Measurements from ENCODE around the gene YIF1A. TPM values are rescaled to one million over a fixed set of nuclear protein-coding genes. Genes with fewer than 3 reads are reported as not detected.

The YIF1A gene
- total RNA-seq, 4 donors from 2014 or later: 60.6 to 99.7 (median 72.3) TPM

DNA sequence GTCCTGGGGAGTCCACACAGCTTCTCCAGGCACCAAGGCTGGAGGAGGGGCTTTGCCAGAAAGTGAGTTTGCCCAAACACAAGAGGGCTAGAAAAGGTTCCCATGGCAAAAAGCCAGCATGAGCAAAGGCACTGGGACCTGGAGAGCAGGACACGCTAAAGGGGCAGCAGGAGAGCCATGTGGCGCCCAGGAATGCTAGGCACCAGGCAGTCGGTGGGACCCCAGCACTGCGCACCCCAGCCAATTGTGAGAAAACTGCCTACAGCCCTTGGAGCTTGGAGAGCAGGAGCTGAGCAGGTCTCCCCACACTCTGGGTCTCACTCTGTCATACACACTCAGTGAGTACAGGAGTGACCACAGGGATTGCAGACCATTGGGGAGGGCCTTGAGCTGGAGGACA lies 25.7 kb downstream of the YIF1A start:
- no peaks in the 10 kb centered on the region for H3K9me3 ChIP-seq
- intact Hi-C loops (cut with DNase I; ENCODE audit: low total_unique reads) (no loop called here), in situ Hi-C loops (cut with MboI; ENCODE audit: low pct_ligation_motif_present in 1 of 4, low pct_unique_long_range_greater_than_20kb in 1 of 4, low sequenced_read_pairs in 3 of 4) (no loop called here)
- WGBS, 2 donors (ENCODE audit: low coverage in 1 of 2): 98% methylated on average over 4 of the region's 4 CpGs; no CpG with 5 or more reads in 1 of the 2 donors
- H3K27ac ChIP-seq: no peak overlapping the region
- no peak for TF ChIP-seq POLR2A (IDR thresholded peaks at IDR 0.05)
- TF ChIP-seq POLR2AphosphoS5 (IDR thresholded peaks at IDR 0.05): no peak
- no peak for TF ChIP-seq EP300 (IDR thresholded peaks at IDR 0.05; ENCODE audit: low read depth)
- TF ChIP-seq, protein P1, sequence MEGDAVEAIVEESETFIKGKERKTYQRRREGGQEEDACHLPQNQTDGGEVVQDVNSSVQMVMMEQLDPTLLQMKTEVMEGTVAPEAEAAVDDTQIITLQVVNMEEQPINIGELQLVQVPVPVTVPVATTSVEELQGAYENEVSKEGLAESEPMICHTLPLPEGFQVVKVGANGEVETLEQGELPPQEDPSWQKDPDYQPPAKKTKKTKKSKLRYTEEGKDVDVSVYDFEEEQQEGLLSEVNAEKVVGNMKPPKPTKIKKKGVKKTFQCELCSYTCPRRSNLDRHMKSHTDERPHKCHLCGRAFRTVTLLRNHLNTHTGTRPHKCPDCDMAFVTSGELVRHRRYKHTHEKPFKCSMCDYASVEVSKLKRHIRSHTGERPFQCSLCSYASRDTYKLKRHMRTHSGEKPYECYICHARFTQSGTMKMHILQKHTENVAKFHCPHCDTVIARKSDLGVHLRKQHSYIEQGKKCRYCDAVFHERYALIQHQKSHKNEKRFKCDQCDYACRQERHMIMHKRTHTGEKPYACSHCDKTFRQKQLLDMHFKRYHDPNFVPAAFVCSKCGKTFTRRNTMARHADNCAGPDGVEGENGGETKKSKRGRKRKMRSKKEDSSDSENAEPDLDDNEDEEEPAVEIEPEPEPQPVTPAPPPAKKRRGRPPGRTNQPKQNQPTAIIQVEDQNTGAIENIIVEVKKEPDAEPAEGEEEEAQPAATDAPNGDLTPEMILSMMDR (IDR thresholded peaks at IDR 0.05): no peak
- DNase-seq: no peak
- no peak overlapping the region for H3K4me3 ChIP-seq
- H3K36me3 ChIP-seq: no peaks in the 10 kb centered on the region
- no peaks in the 10 kb centered on the region for H3K27me3 ChIP-seq
- H3K4me1 ChIP-seq: peaks cover 10 to 26% (median 20%) of the 10 kb centered on the region in 4 donors

DNA sequence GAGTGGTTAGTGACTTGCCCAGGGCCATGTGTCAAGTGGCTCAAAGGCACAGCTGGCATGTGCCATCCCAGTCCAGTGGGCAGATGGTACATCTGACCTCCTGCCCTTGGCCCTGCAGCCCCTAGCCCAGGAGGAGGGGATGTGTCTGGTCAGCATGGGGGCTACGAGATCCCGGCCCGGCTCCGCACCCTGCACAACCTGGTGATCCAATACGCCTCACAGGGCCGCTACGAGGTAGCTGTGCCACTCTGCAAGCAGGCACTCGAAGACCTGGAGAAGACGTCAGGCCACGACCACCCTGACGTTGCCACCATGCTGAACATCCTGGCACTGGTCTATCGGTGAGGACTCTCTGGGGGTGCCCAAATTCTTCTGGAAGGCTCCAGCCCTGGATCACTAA lies 26.2 kb downstream of the YIF1A start:
- H3K4me3 ChIP-seq: no peak overlapping the region
- intact Hi-C loops (cut with DNase I; ENCODE audit: low total_unique reads): no loop called here
- in situ Hi-C loops (cut with MboI; ENCODE audit: low pct_ligation_motif_present in 1 of 4, low pct_unique_long_range_greater_than_20kb in 1 of 4, low sequenced_read_pairs in 3 of 4): no loop called here
- H3K9me3 ChIP-seq: no peaks in the 10 kb centered on the region
- no peak for DNase-seq
- 96% methylated on average over 12 of the region's 12 CpGs; no CpG with 5 or more reads in 1 of the 2 donors for WGBS, 2 donors (ENCODE audit: low coverage in 1 of 2)
- peaks cover 10 to 21% (median 18%) of the 10 kb centered on the region in 4 donors for H3K4me1 ChIP-seq
- no peaks in the 10 kb centered on the region for H3K27me3 ChIP-seq
- no peak overlapping the region for H3K27ac ChIP-seq
- H3K36me3 ChIP-seq: no peaks in the 10 kb centered on the region
- TF ChIP-seq POLR2A (IDR thresholded peaks at IDR 0.05) (no peak), EP300 (IDR thresholded peaks at IDR 0.05; ENCODE audit: low read depth) (no peak), POLR2AphosphoS5 (IDR thresholded peaks at IDR 0.05) (no peak)
- TF ChIP-seq, protein P1 (IDR thresholded peaks at IDR 0.05): no peak

DNA sequence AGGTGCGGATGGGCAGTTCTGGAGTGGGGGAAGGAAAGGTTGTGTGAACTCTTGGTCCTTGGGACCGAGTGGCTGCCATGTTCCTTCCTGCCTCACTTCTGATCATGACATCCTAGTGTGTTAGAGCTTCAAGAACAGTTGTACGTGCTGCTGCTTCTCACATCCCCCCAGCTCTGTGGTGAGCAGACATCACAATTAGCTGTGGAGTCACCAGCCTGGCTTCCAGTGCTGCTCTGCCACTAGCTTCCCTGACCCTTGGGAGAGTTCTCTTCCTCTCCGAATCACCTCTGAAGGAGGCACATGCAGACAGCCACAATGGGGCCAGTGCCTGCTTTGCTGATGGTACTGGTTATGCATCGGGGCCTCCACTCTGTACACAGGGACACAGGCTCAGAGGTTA lies 26.8 kb downstream of the YIF1A start:
- H3K9me3 ChIP-seq: no peaks in the 10 kb centered on the region
- intact Hi-C loops (cut with DNase I; ENCODE audit: low total_unique reads) (no loop called here), in situ Hi-C loops (cut with MboI; ENCODE audit: low pct_ligation_motif_present in 1 of 4, low pct_unique_long_range_greater_than_20kb in 1 of 4, low sequenced_read_pairs in 3 of 4) (no loop called here)
- no peak overlapping the region for H3K27ac ChIP-seq
- DNase-seq: no peak
- no peak for TF ChIP-seq POLR2A (IDR thresholded peaks at IDR 0.05)
- TF ChIP-seq, protein P1 (IDR thresholded peaks at IDR 0.05): no peak
- TF ChIP-seq EP300 (IDR thresholded peaks at IDR 0.05; ENCODE audit: low read depth): no peak
- TF ChIP-seq POLR2AphosphoS5 (IDR thresholded peaks at IDR 0.05): no peak
- H3K4me1 ChIP-seq: peaks cover 10 to 20% (median 19%) of the 10 kb centered on the region in 4 donors
- H3K4me3 ChIP-seq: no peak overlapping the region
- H3K36me3 ChIP-seq: no peaks in the 10 kb centered on the region
- H3K27me3 ChIP-seq: no peaks in the 10 kb centered on the region
- WGBS, 2 donors (ENCODE audit: low coverage in 1 of 2): 90% methylated on average over 5 of the region's 5 CpGs; no CpG with 5 or more reads in 1 of the 2 donors

DNA sequence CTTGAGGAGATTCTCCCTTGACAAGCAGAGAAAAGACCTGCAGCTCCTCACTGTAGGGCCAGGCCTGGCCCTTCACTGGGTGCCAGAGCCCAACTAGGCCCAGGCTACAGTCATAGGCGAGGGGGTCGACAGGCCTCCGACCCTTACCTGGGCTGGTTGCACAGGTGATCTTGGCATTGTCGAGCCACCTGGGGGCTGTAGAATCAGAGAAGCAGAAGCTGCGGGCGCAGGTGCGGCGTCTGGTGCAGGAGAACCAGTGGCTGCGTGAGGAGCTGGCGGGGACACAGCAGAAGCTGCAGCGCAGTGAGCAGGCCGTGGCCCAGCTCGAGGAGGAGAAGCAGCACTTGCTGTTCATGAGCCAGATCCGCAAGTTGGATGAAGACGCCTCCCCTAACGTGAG lies 27.4 kb downstream of the YIF1A start:
- Histone ChIP-seq H3K27ac (no peak overlapping the region), H3K27me3 (peaks cover 4% of the 10 kb centered on the region), H3K9me3 (no peaks in the 10 kb centered on the region), H3K36me3 (no peaks in the 10 kb centered on the region), H3K4me3 (no peak overlapping the region), H3K4me1 (peaks cover 3 to 20% (median 19%) of the 10 kb centered on the region in 4 donors)
- 87% methylated on average over 3 of the region's 16 CpGs; no CpG with 5 or more reads in 1 of the 2 donors for WGBS, 2 donors (ENCODE audit: low coverage in 1 of 2)
- intact Hi-C loops (cut with DNase I; ENCODE audit: low total_unique reads) (no loop called here), in situ Hi-C loops (cut with MboI; ENCODE audit: low pct_ligation_motif_present in 1 of 4, low pct_unique_long_range_greater_than_20kb in 1 of 4, low sequenced_read_pairs in 3 of 4) (no loop called here)
- no peak for TF ChIP-seq EP300 (IDR thresholded peaks at IDR 0.05; ENCODE audit: low read depth)
- TF ChIP-seq POLR2A (IDR thresholded peaks at IDR 0.05): no peak
- no peak for TF ChIP-seq POLR2AphosphoS5 (IDR thresholded peaks at IDR 0.05)
- TF ChIP-seq, protein P1 (IDR thresholded peaks at IDR 0.05): no peak
- DNase-seq: no peak

Data from transverse colon (tissue), 4 donors.